Mammary epithelial cell (primary cell): ENCODE results near the gene PALLD.

ENCODE experiments used
- EZH2 ChIP-seq: IDR thresholded peaks from 2 replicates; pipeline ENCODE4 v1.6.1; 2012; ENCODE audit warnings: low read length, inconsistent platforms, borderline replicate concordance
- TF ChIP-seq, protein P1 (sequence below), 2 donors: IDR thresholded peaks in 1 of 2; conservative IDR thresholded peaks in 1 of 2; 2 replicates each; pipeline ENCODE4 v1.5.1; 2011 to 2012; ENCODE audit warnings: inconsistent platforms in 2 of 2, low read length in 2 of 2, mild to moderate bottlenecking in 2 of 2, control low read depth in 1 of 2, low read depth in 1 of 2; ENCODE audit not compliant: insufficient read depth in 1 of 2; ENCODE audit errors: extremely low read depth in 1 of 2

DNA sequence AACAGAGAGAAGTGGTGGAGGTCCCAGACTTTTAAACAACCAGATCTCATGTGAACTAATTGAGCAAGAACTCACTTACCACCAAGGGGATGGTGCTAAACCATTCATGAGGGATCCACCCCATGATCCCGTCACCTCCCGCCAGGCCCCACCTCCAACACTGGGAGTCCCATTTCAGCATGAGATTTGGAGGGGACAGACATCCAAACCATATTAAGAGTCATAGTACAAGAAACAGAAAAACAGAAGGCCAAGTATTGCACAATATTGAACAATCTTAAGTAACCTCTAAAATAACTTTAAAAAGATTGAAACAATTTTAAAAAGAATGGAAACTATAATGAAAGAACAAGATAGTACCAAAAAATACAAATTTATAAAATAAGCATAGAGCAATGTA lies 403.2 kb downstream of the PALLD start:
- TF ChIP-seq, protein P1, sequence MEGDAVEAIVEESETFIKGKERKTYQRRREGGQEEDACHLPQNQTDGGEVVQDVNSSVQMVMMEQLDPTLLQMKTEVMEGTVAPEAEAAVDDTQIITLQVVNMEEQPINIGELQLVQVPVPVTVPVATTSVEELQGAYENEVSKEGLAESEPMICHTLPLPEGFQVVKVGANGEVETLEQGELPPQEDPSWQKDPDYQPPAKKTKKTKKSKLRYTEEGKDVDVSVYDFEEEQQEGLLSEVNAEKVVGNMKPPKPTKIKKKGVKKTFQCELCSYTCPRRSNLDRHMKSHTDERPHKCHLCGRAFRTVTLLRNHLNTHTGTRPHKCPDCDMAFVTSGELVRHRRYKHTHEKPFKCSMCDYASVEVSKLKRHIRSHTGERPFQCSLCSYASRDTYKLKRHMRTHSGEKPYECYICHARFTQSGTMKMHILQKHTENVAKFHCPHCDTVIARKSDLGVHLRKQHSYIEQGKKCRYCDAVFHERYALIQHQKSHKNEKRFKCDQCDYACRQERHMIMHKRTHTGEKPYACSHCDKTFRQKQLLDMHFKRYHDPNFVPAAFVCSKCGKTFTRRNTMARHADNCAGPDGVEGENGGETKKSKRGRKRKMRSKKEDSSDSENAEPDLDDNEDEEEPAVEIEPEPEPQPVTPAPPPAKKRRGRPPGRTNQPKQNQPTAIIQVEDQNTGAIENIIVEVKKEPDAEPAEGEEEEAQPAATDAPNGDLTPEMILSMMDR (conservative IDR thresholded peaks at IDR 0.05 in 1 of 2, IDR thresholded peaks at IDR 0.05 in 1 of 2; ENCODE audit: extremely low read depth in 1 of 2, insufficient read depth in 1 of 2, low read depth in 1 of 2, low read length in 2 of 2): no peak
- TF ChIP-seq EZH2: no peak
